SKM-1 (cell line): ENCODE measurements around the gene CMIP.
"Not testable (repeated sequence)": the region's sequence is repeated elsewhere in the genome, so short reads cannot be mapped to it uniquely, and the experiment has no call there.

Source experiments
- DNase-seq: peaks from one replicate; lab custom pipeline; 2025; ENCODE audit not compliant: unreplicated experiment; lab: John Stamatoyannopoulos, UW

CMIP gene

GRCh38 chr16:81514568-81515258 lies 70.1 kb downstream of the CMIP start:
- no peak for DNase-seq

- DNase-seq: no peak
Measured at GRCh38 chr16:81515281-81515680, 70.7 kb downstream of the CMIP start.

- DNase-seq: no peak
Measured at GRCh38 chr16:81515721-81516120, 71.1 kb downstream of the CMIP start.

- no peak for DNase-seq
Measured at GRCh38 chr16:81516478-81517149, 72.0 kb downstream of the CMIP start.

- DNase-seq: no peak
Measured at GRCh38 chr16:81517150-81517499, 72.5 kb downstream of the CMIP start.

GRCh38 chr16:81517629-81518438 lies 73.2 kb downstream of the CMIP start:
- DNase-seq: no peak

- DNase-seq: no peak
Measured at GRCh38 chr16:81518439-81518757, 73.8 kb downstream of the CMIP start.

GRCh38 chr16:81519301-81520150 lies 74.9 kb downstream of the CMIP start:
- no peak for DNase-seq

- peak; percentile 71 for DNase-seq
Measured at GRCh38 chr16:81520151-81520470, 75.5 kb downstream of the CMIP start.

- no peak for DNase-seq
Measured at GRCh38 chr16:81520560-81521135, 76.0 kb downstream of the CMIP start.

GRCh38 chr16:81521141-81521626 lies 76.6 kb downstream of the CMIP start:
- no peak for DNase-seq

- no peak for DNase-seq
Measured at GRCh38 chr16:81522108-81522701, 77.6 kb downstream of the CMIP start.

GRCh38 chr16:81522851-81523250 lies 78.2 kb downstream of the CMIP start:
- not testable (repeated sequence) for DNase-seq

GRCh38 chr16:81523387-81524115 lies 78.9 kb downstream of the CMIP start:
- no peak for DNase-seq

GRCh38 chr16:81524382-81524781 lies 79.8 kb downstream of the CMIP start:
- DNase-seq: no peak

GRCh38 chr16:81524885-81525284 lies 80.3 kb downstream of the CMIP start:
- DNase-seq: not testable (repeated sequence)

- DNase-seq: no peak
Measured at GRCh38 chr16:81526199-81526598, 81.6 kb downstream of the CMIP start.

GRCh38 chr16:81526935-81527334 lies 82.3 kb downstream of the CMIP start:
- no peak for DNase-seq

GRCh38 chr16:81527477-81528178 lies 83.0 kb downstream of the CMIP start:
- DNase-seq: no peak
